Neural progenitor cell (in vitro differentiated cells): ENCODE results near the gene CCDC188. TPM values are rescaled to one million over a fixed set of nuclear protein-coding genes. Genes with fewer than 3 reads are reported as not detected.

Experiments used
- DNase-seq: peaks from one replicate; pipeline ENCODE4 v3.0.0-alpha.2; 2016; ENCODE audit warnings: low spot score
- H2AFZ ChIP-seq: fragments of 200-600 bp; sonication (generic); replicated peaks from 2 replicates; pipeline ENCODE4 v1.6.1; 2016; ENCODE audit warnings: antibody characterized with exemption
- H3F3A ChIP-seq: fragments of 200-600 bp; sonication (generic); 2 replicates; pipeline ENCODE4 v1.6.1; 2016; ENCODE audit warnings: antibody characterized with exemption, low read depth
- H3K27ac ChIP-seq: fragments of 200-600 bp; sonication (generic); 2 replicates; pipeline ENCODE4 v1.5.1; 2016; ENCODE audit warnings: mild to moderate bottlenecking
- H3K27me3 ChIP-seq: fragments of 200-600 bp; sonication (generic); 2 replicates; pipeline ENCODE4 v1.6.1; 2016; ENCODE audit warnings: mild to moderate bottlenecking, moderate library complexity
- H3K36me3 ChIP-seq: fragments of 200-600 bp; sonication (generic); 2 replicates; pipeline ENCODE4 v1.5.1; 2016
- H3K4me1 ChIP-seq: fragments of 200-600 bp; sonication (generic); 2 replicates; pipeline ENCODE4 v1.6.1; 2016; ENCODE audit warnings: mixed run types
- H3K4me2 ChIP-seq: fragments of 200-600 bp; sonication (generic); 2 replicates; pipeline ENCODE4 v1.6.1; 2016
- H3K4me3 ChIP-seq: fragments of 200-600 bp; sonication (generic); 2 replicates; pipeline ENCODE4 v1.5.1; 2016
- H3K79me2 ChIP-seq: fragments of 200-600 bp; sonication (generic); 2 replicates; pipeline ENCODE4 v1.6.1; 2016; ENCODE audit warnings: low read depth
- H3K9ac ChIP-seq: fragments of 200-600 bp; sonication (generic); 2 replicates; pipeline ENCODE4 v1.6.1; 2016
- H3K9me3 ChIP-seq: fragments of 200-600 bp; sonication (generic); 2 replicates; pipeline ENCODE4 v1.5.1; 2016; ENCODE audit warnings: low read depth
- H4K20me1 ChIP-seq: fragments of 200-600 bp; sonication (generic); 2 replicates; pipeline ENCODE4 v1.6.1; 2016; ENCODE audit warnings: low read depth
- H3K27ac Mint-ChIP-seq: 3 replicates; pipeline ENCODE4 v1.8.0; 2021; ENCODE audit warnings: mixed read lengths
- H3K27me3 Mint-ChIP-seq: 2 replicates; pipeline ENCODE4 v1.8.0; 2022; ENCODE audit warnings: low read depth, mild to moderate bottlenecking, inconsistent platforms, moderate library complexity, mixed read lengths; ENCODE audit not compliant: insufficient read depth
- H3K36me3 Mint-ChIP-seq: 3 replicates; pipeline ENCODE4 v1.8.0; 2021; ENCODE audit warnings: mixed read lengths
- H3K4me1 Mint-ChIP-seq: 3 replicates; pipeline ENCODE4 v1.8.0; 2021; ENCODE audit warnings: mixed read lengths
- H3K4me3 Mint-ChIP-seq: 3 replicates; pipeline ENCODE4 v1.8.0; 2021; ENCODE audit warnings: mild to moderate bottlenecking, moderate library complexity, mixed read lengths
- H3K9me3 Mint-ChIP-seq: 3 replicates; pipeline ENCODE4 v1.8.0; 2020; ENCODE audit warnings: mixed read lengths
- CTCF ChIP-seq: fragments of 200-600 bp; sonication (generic); IDR thresholded peaks from 2 replicates; pipeline ENCODE4 v1.5.1; 2017; ENCODE audit warnings: antibody characterized with exemption, mild to moderate bottlenecking
- EZH2 ChIP-seq: fragments of 200-600 bp; sonication (generic); IDR thresholded peaks from 2 replicates; pipeline ENCODE4 v1.6.1; 2017; ENCODE audit warnings: antibody characterized with exemption, mild to moderate bottlenecking, moderate library complexity
- EZH2phosphoT487 ChIP-seq: fragments of 200-600 bp; sonication (generic); IDR thresholded peaks from 2 replicates; pipeline ENCODE4 v1.6.1; 2017; ENCODE audit warnings: antibody characterized with exemption
- total RNA-seq: library from RNA; depleted of rRNA; stranded (reverse); fragments of >200 nt; gene quantifications from 2 replicates; pipeline ENCODE4 v1.2.3, GENCODE V29; 2015; ENCODE audit warnings: low replicate concordance

CCDC188 gene
- total RNA-seq, 1 donor from 2014 or later = not detected

- no peaks in the 10 kb centered on the region for H3K36me3 ChIP-seq
- H3K79me2 ChIP-seq = no peaks in the 10 kb centered on the region
- Mint-ChIP-seq H3K4me1 (peaks cover 8% of the 10 kb centered on the region), H3K27me3 (no peaks in the 10 kb centered on the region), H3K36me3 (no peaks in the 10 kb centered on the region), H3K27ac (peak overlapping the region; percentile 66), H3K4me3 (no peak overlapping the region), H3K9me3 (no peaks in the 10 kb centered on the region)
- H3K9ac ChIP-seq = no peak overlapping the region
- no peak overlapping the region for H2AFZ ChIP-seq
- H3K4me1 ChIP-seq = no peaks in the 10 kb centered on the region
- H3K4me3 ChIP-seq = no peak overlapping the region
- no peaks in the 10 kb centered on the region for H3F3A ChIP-seq
- TF ChIP-seq EZH2 = no peak
- TF ChIP-seq EZH2phosphoT487 = no peak
- TF ChIP-seq CTCF = no peak
- no peaks in the 10 kb centered on the region for H4K20me1 ChIP-seq
- H3K9me3 ChIP-seq = no peaks in the 10 kb centered on the region
- H3K27me3 ChIP-seq = no peaks in the 10 kb centered on the region
- no peak overlapping the region for H3K4me2 ChIP-seq
- no peak overlapping the region for H3K27ac ChIP-seq
- no peak for DNase-seq
Measured at GRCh38 chr22:20146777-20147176, 4.1 kb downstream of the CCDC188 start.

GRCh38 chr22:20145832-20146223, 5.0 kb downstream of the CCDC188 start:
- H4K20me1 ChIP-seq = no peaks in the 10 kb centered on the region
- H3K9me3 ChIP-seq = no peaks in the 10 kb centered on the region
- no peaks in the 10 kb centered on the region for H3K27me3 ChIP-seq
- no peaks in the 10 kb centered on the region for H3K36me3 Mint-ChIP-seq
- H3K4me1 Mint-ChIP-seq = peaks cover 4% of the 10 kb centered on the region
- no peak for TF ChIP-seq CTCF
- no peak for TF ChIP-seq EZH2phosphoT487
- TF ChIP-seq EZH2 = no peak
- H3K9me3 Mint-ChIP-seq = no peaks in the 10 kb centered on the region
- H3K4me2 ChIP-seq = no peak overlapping the region
- no peak overlapping the region for H3K4me3 Mint-ChIP-seq
- H3K79me2 ChIP-seq = no peaks in the 10 kb centered on the region
- DNase-seq = no peak
- H3K27ac ChIP-seq = no peak overlapping the region
- H3K27ac Mint-ChIP-seq = no peak overlapping the region
- no peak overlapping the region for H3K4me3 ChIP-seq
- no peaks in the 10 kb centered on the region for H3K36me3 ChIP-seq
- H3K9ac ChIP-seq = no peak overlapping the region
- no peaks in the 10 kb centered on the region for H3K27me3 Mint-ChIP-seq
- H3K4me1 ChIP-seq = no peaks in the 10 kb centered on the region
- no peak overlapping the region for H2AFZ ChIP-seq
- H3F3A ChIP-seq = no peaks in the 10 kb centered on the region

- Histone ChIP-seq H3K4me1 (no peaks in the 10 kb centered on the region), H3F3A (no peaks in the 10 kb centered on the region), H3K9me3 (no peaks in the 10 kb centered on the region), H3K27ac (no peak overlapping the region), H3K9ac (no peak overlapping the region), H3K79me2 (no peaks in the 10 kb centered on the region), H3K27me3 (no peaks in the 10 kb centered on the region), H3K4me3 (no peak overlapping the region), H3K4me2 (no peak overlapping the region), H2AFZ (no peak overlapping the region), H3K36me3 (no peaks in the 10 kb centered on the region), H4K20me1 (no peaks in the 10 kb centered on the region)
- Mint-ChIP-seq H3K36me3 (no peaks in the 10 kb centered on the region), H3K4me1 (peaks cover 4% of the 10 kb centered on the region), H3K27ac (no peak overlapping the region), H3K4me3 (no peak overlapping the region), H3K9me3 (no peaks in the 10 kb centered on the region), H3K27me3 (no peaks in the 10 kb centered on the region)
- no peak for TF ChIP-seq EZH2
- TF ChIP-seq EZH2phosphoT487 = no peak
- TF ChIP-seq CTCF = no peak
- no peak for DNase-seq
Measured at GRCh38 chr22:20145206-20145831, 5.5 kb downstream of the CCDC188 start.
